OCI-LY1 (cell line): Measurements from ENCODE around the gene TEX10.

Source experiments
- H2AFZ ChIP-seq: fragments of 200-600 bp; sonication (generic), shearing (Covaris generic); 2 replicates; pipeline ENCODE4 v1.6.0; 2014; ENCODE audit warnings: antibody characterized with exemption, mild to moderate bottlenecking, low read length
- H3F3A ChIP-seq: fragments of 200-600 bp; sonication (generic), shearing (Covaris generic); 2 replicates; pipeline ENCODE4 v1.6.0; 2014; ENCODE audit warnings: mild to moderate bottlenecking, antibody characterized with exemption, low read length, moderate library complexity; ENCODE audit not compliant: insufficient read depth
- H3K27ac ChIP-seq: fragments of 200-600 bp; sonication (generic); 2 replicates; pipeline ENCODE4 v1.5.1; 2014; ENCODE audit warnings: low read length, mixed run types, mild to moderate bottlenecking, low read depth; ENCODE audit not compliant: poor library complexity, severe bottlenecking
- H3K27me3 ChIP-seq: fragments of 200-600 bp; sonication (generic); 2 replicates; pipeline ENCODE4 v1.6.0; 2014; ENCODE audit warnings: antibody characterized with exemption, mild to moderate bottlenecking, low read length, moderate library complexity; ENCODE audit not compliant: insufficient read depth
- H3K36me3 ChIP-seq: fragments of 200-600 bp; sonication (generic); 2 replicates; pipeline ENCODE4 v1.6.1; 2014; ENCODE audit warnings: mild to moderate bottlenecking, antibody characterized with exemption, low read length, moderate library complexity, mixed read lengths; ENCODE audit not compliant: insufficient read depth
- H3K4me1 ChIP-seq: fragments of 200-600 bp; sonication (generic); 2 replicates; pipeline ENCODE4 v1.5.1; 2014; ENCODE audit warnings: mild to moderate bottlenecking, low read length, moderate library complexity; ENCODE audit not compliant: insufficient read depth, severe bottlenecking
- H3K4me2 ChIP-seq: fragments of 200-600 bp; sonication (generic), shearing (Covaris generic); 2 replicates; pipeline ENCODE4 v1.6.1; 2014; ENCODE audit warnings: low read length
- H3K4me3 ChIP-seq: fragments of 200-600 bp; sonication (generic); 2 replicates; pipeline ENCODE4 v1.5.1; 2014; ENCODE audit warnings: low read length, low read depth, mild to moderate bottlenecking, mixed read lengths; ENCODE audit not compliant: poor library complexity, severe bottlenecking
- H3K79me2 ChIP-seq: fragments of 200-600 bp; shearing (Covaris generic); 2 replicates; pipeline ENCODE4 v1.6.1; 2016; ENCODE audit warnings: mixed run types, low read length, mixed read lengths; ENCODE audit not compliant: insufficient read depth
- H3K9ac ChIP-seq: fragments of 200-600 bp; sonication (generic), shearing (Covaris generic); 2 replicates; pipeline ENCODE4 v1.6.1; 2014; ENCODE audit warnings: mild to moderate bottlenecking, low read length, mixed read lengths
- H3K9me2 ChIP-seq: fragments of 200-600 bp; sonication (generic), shearing (Covaris generic); 2 replicates; pipeline ENCODE4 v1.6.1; 2014; ENCODE audit warnings: low read depth, mild to moderate bottlenecking, low read length, mixed read lengths
- H3K9me3 ChIP-seq: fragments of 200-600 bp; shearing (Covaris generic); 2 replicates; pipeline ENCODE4 v1.6.1; 2014; ENCODE audit warnings: low read length, mixed read lengths
- H4K20me1 ChIP-seq: fragments of 200-600 bp; sonication (generic), shearing (Covaris generic); 2 replicates; pipeline ENCODE4 v1.6.0; 2016; ENCODE audit warnings: mild to moderate bottlenecking, low read length; ENCODE audit not compliant: insufficient read depth
- EZH2 ChIP-seq: fragments of 200-600 bp; sonication (generic), shearing (Covaris generic); IDR thresholded peaks from 2 replicates; pipeline ENCODE4 v1.8.0; 2017; ENCODE audit warnings: borderline replicate concordance, mixed run types, mild to moderate bottlenecking, antibody characterized with exemption, low read length, moderate library complexity, mixed read lengths
- TF ChIP-seq, protein P1 (sequence below): fragments of 200-600 bp; sonication (generic), shearing (Covaris generic); IDR thresholded peaks from 2 replicates; pipeline ENCODE4 v1.5.1; 2017; ENCODE audit warnings: mild to moderate bottlenecking, antibody characterized with exemption, low read length, moderate library complexity, mixed read lengths

TEX10 gene

DNA sequence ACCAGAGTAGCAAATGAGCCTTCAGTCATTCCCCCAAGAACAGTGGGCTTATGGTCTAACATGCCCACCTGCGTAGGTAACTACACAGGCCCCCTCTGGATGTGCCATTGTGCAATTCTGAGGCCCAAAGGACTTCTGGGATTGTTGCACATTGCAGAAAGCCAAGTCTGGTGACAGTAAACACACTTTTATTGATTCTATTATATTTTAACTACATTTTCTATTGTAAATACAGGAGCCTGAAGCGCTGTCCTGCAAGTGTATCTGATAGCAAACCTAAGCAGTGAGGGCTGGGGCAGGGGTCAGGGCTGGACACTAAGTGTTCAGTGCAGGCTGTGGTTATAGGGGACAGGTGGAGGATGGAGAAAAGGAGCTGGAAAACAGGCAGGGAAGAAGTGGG is 57.5 kb downstream of the TEX10 start:
- no peaks in the 10 kb centered on the region for H3K79me2 ChIP-seq
- H4K20me1 ChIP-seq, result no peaks in the 10 kb centered on the region
- no peaks in the 10 kb centered on the region for H3K9me2 ChIP-seq
- peaks cover 66% of the 10 kb centered on the region for H3K36me3 ChIP-seq
- no peak overlapping the region for H3K27ac ChIP-seq
- H3K27me3 ChIP-seq, result no peaks in the 10 kb centered on the region
- no peaks in the 10 kb centered on the region for H3F3A ChIP-seq
- no peaks in the 10 kb centered on the region for H3K9me3 ChIP-seq
- no peaks in the 10 kb centered on the region for H3K4me1 ChIP-seq
- H2AFZ ChIP-seq, result no peak overlapping the region
- no peak overlapping the region for H3K4me2 ChIP-seq
- TF ChIP-seq, protein P1, sequence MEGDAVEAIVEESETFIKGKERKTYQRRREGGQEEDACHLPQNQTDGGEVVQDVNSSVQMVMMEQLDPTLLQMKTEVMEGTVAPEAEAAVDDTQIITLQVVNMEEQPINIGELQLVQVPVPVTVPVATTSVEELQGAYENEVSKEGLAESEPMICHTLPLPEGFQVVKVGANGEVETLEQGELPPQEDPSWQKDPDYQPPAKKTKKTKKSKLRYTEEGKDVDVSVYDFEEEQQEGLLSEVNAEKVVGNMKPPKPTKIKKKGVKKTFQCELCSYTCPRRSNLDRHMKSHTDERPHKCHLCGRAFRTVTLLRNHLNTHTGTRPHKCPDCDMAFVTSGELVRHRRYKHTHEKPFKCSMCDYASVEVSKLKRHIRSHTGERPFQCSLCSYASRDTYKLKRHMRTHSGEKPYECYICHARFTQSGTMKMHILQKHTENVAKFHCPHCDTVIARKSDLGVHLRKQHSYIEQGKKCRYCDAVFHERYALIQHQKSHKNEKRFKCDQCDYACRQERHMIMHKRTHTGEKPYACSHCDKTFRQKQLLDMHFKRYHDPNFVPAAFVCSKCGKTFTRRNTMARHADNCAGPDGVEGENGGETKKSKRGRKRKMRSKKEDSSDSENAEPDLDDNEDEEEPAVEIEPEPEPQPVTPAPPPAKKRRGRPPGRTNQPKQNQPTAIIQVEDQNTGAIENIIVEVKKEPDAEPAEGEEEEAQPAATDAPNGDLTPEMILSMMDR, result no peak
- no peak for TF ChIP-seq EZH2
- H3K4me3 ChIP-seq, result no peak overlapping the region
- no peak overlapping the region for H3K9ac ChIP-seq

GRCh38 chr9:100294806-100295205 is 57.9 kb downstream of the TEX10 start:
- H3K79me2 ChIP-seq, result no peaks in the 10 kb centered on the region
- no peak overlapping the region for H3K4me3 ChIP-seq
- no peaks in the 10 kb centered on the region for H3K9me2 ChIP-seq
- no peaks in the 10 kb centered on the region for H4K20me1 ChIP-seq
- no peaks in the 10 kb centered on the region for H3K9me3 ChIP-seq
- no peaks in the 10 kb centered on the region for H3F3A ChIP-seq
- no peak overlapping the region for H2AFZ ChIP-seq
- H3K27me3 ChIP-seq, result no peaks in the 10 kb centered on the region
- peaks cover 66% of the 10 kb centered on the region for H3K36me3 ChIP-seq
- H3K27ac ChIP-seq, result no peak overlapping the region
- no peaks in the 10 kb centered on the region for H3K4me1 ChIP-seq
- H3K9ac ChIP-seq, result no peak overlapping the region
- TF ChIP-seq, protein P1, result no peak
- no peak for TF ChIP-seq EZH2
- no peak overlapping the region for H3K4me2 ChIP-seq

DNA sequence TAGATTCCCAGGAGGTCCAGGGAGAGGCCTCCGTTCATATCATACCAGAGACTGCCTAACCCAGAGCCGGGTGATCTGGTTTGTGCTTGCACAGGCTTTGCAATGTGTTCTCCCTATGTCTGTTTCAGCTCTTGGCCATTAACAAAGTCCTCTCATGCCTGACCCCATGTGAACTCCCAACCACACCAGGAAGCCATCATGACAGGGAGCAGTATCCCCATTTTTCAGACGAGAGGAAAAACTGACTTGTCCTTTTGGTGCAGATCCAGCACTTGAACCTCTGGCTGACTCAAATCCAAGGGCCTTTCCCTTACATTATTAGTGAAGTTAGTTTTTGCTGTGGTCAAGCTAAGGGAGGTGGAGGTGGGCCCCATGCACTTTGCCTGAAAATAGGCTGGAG is 58.4 kb downstream of the TEX10 start:
- Histone ChIP-seq H2AFZ (no peak overlapping the region), H3K79me2 (no peaks in the 10 kb centered on the region), H4K20me1 (no peaks in the 10 kb centered on the region), H3K36me3 (peaks cover 66% of the 10 kb centered on the region), H3K27ac (no peak overlapping the region), H3K9me2 (no peaks in the 10 kb centered on the region), H3F3A (no peaks in the 10 kb centered on the region), H3K9ac (no peak overlapping the region), H3K4me2 (no peak overlapping the region), H3K4me3 (no peak overlapping the region), H3K4me1 (no peaks in the 10 kb centered on the region), H3K27me3 (no peaks in the 10 kb centered on the region), H3K9me3 (no peaks in the 10 kb centered on the region)
- TF ChIP-seq, protein P1, result no peak
- no peak for TF ChIP-seq EZH2
